Natural killer cell (primary cell): Measurements from ENCODE around the gene METTL22. TPM values are rescaled to one million over a fixed set of nuclear protein-coding genes. Genes with fewer than 3 reads are reported as not detected.

Experiments used
- ATAC-seq, 3 donors: fragments of 150-1000 bp in 2 of 3; fragments of 200-7000 bp in 1 of 3; cut with Tn5 transposase; 1 replicate in 1 of 3; 2 replicates in 2 of 3; pipeline ENCODE4 v1.10.0; 2021; ENCODE audit warnings: mild to moderate bottlenecking in 2 of 3, moderate library complexity in 2 of 3
- DNase-seq, 2 donors: peaks; one replicate each; pipeline versions ENCODE4 v3.0.0 to v3.0.0-alpha.2; 2013 to 2021; ENCODE audit warnings: mixed read lengths in 1 of 2
- H3K27ac ChIP-seq: one replicate; pipeline ENCODE4 v1.5.1; 2013; ENCODE audit warnings: mild to moderate bottlenecking, low read length
- H3K27me3 ChIP-seq: one replicate; pipeline ENCODE4 v1.6.1; 2013; ENCODE audit warnings: low read length; ENCODE audit not compliant: control insufficient read depth, insufficient read depth
- H3K36me3 ChIP-seq: one replicate; pipeline ENCODE4 v1.6.1; 2013; ENCODE audit warnings: low read length; ENCODE audit not compliant: control insufficient read depth, insufficient read depth
- H3K4me1 ChIP-seq: one replicate; pipeline ENCODE4 v1.6.1; 2013; ENCODE audit warnings: low read length; ENCODE audit not compliant: control insufficient read depth, insufficient read depth
- H3K4me3 ChIP-seq: one replicate; pipeline ENCODE4 v1.5.1; 2013; ENCODE audit warnings: low read length
- H3K9me3 ChIP-seq: one replicate; pipeline ENCODE4 v1.6.1; 2013; ENCODE audit warnings: low read length; ENCODE audit not compliant: control insufficient read depth, insufficient read depth
- H3K27ac Mint-ChIP-seq, 2 donors: one replicate each; pipeline ENCODE4 v1.8.0; 2022; ENCODE audit warnings: mild to moderate bottlenecking in 2 of 2, mixed read lengths in 2 of 2, moderate library complexity in 1 of 2
- H3K27me3 Mint-ChIP-seq, 2 donors: one replicate each; pipeline ENCODE4 v1.8.0; 2022; ENCODE audit warnings: low read depth in 2 of 2, mixed read lengths in 2 of 2
- H3K36me3 Mint-ChIP-seq: one replicate; pipeline ENCODE4 v1.8.0; 2022; ENCODE audit warnings: mixed read lengths
- H3K4me1 Mint-ChIP-seq, 2 donors: one replicate each; pipeline ENCODE4 v1.8.0; 2022; ENCODE audit warnings: mixed read lengths in 2 of 2
- H3K4me3 Mint-ChIP-seq: one replicate; pipeline ENCODE4 v1.8.0; 2022; ENCODE audit warnings: mild to moderate bottlenecking, moderate library complexity, mixed read lengths
- H3K9me3 Mint-ChIP-seq, 2 donors: one replicate each; pipeline ENCODE4 v1.8.0; 2022; ENCODE audit warnings: mixed read lengths in 2 of 2
- WGBS: methylation state at CpG from one replicate; pipeline ENCODE4 v1.1.7; 2013; ENCODE audit warnings: missing lambda C conversion rate; ENCODE audit not compliant: insufficient coverage; 5-methylcytosine and 5-hydroxymethylcytosine counted together
- intact Hi-C: fragments of 100-400 bp; cut with micrococcal nuclease; formaldehyde crosslinking; loops from one replicate; pipeline ENCODE4 v1.14.2; 2022
- total RNA-seq, 4 donors: library from RNA; stranded (reverse); fragments of 120-200 nt in 1 of 4; gene quantifications; one replicate each; pipeline versions ENCODE4 v1.2.3 to v1.2.4, GENCODE V29; 2013 to 2022
- TF ChIP-seq, protein P1 (sequence below): fragments of 200-600 bp; IDR thresholded peaks from one replicate; pipeline ENCODE4 v1.8.0; 2022; ENCODE audit warnings: antibody characterized with exemption

Gene METTL22
- total RNA-seq, 3 donors from 2014 or later (not counting 1 experiment from before 2014, with no cell fraction given), result 27.1 to 45.8 (median 38.9) TPM

- DNase-seq (peak; percentile 30 to 76), ATAC-seq (peak in 2 of 3 donors; percentile 35 to 52)
- Mint-ChIP-seq H3K36me3 (no peaks in the 10 kb centered on the region), H3K4me1 (peaks cover 6 to 22% of the 10 kb centered on the region in 2 donors), H3K9me3 (peaks cover 2 to 3% of the 10 kb centered on the region in 2 donors), H3K27me3 (no peaks in the 10 kb centered on the region), H3K4me3 (peak overlapping the region; percentile 96), H3K27ac (peak overlapping the region; percentile 83 to 94)
- peaks cover 20% of the 10 kb centered on the region for H3K4me1 ChIP-seq
- no peaks in the 10 kb centered on the region for H3K36me3 ChIP-seq
- no peak overlapping the region for H3K27ac ChIP-seq
- intact Hi-C loops, result loop anchor here (2.0 kb wide), 1 partner anchor 121 kb away; the partner anchor contains the start of genes PMM2 and TMEM186
- TF ChIP-seq, protein P1, sequence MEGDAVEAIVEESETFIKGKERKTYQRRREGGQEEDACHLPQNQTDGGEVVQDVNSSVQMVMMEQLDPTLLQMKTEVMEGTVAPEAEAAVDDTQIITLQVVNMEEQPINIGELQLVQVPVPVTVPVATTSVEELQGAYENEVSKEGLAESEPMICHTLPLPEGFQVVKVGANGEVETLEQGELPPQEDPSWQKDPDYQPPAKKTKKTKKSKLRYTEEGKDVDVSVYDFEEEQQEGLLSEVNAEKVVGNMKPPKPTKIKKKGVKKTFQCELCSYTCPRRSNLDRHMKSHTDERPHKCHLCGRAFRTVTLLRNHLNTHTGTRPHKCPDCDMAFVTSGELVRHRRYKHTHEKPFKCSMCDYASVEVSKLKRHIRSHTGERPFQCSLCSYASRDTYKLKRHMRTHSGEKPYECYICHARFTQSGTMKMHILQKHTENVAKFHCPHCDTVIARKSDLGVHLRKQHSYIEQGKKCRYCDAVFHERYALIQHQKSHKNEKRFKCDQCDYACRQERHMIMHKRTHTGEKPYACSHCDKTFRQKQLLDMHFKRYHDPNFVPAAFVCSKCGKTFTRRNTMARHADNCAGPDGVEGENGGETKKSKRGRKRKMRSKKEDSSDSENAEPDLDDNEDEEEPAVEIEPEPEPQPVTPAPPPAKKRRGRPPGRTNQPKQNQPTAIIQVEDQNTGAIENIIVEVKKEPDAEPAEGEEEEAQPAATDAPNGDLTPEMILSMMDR, result no peak
- 78% methylated on average over 13 of the region's 13 CpGs for WGBS
- H3K4me3 ChIP-seq, result peak overlapping the region; percentile 69
- H3K27me3 ChIP-seq, result no peaks in the 10 kb centered on the region
- H3K9me3 ChIP-seq, result peaks cover 6% of the 10 kb centered on the region
These were observed 54.0 kb downstream of the METTL22 start for GRCh38 chr16:8675183-8676159.

GRCh38 chr16:8676160-8676547 lies 54.7 kb downstream of the METTL22 start:
- intact Hi-C loops, result no loop called here
- Mint-ChIP-seq H3K27me3 (no peaks in the 10 kb centered on the region), H3K4me3 (peak overlapping the region; percentile 73), H3K36me3 (no peaks in the 10 kb centered on the region), H3K27ac (peak overlapping the region in 1 of 2 donors; percentile 94), H3K9me3 (peaks cover 2 to 3% of the 10 kb centered on the region in 2 donors), H3K4me1 (peaks cover 6 to 22% of the 10 kb centered on the region in 2 donors)
- peaks cover 6% of the 10 kb centered on the region for H3K9me3 ChIP-seq
- DNase-seq (no peak), ATAC-seq (no peak)
- no peaks in the 10 kb centered on the region for H3K36me3 ChIP-seq
- H3K4me3 ChIP-seq, result no peak overlapping the region
- peaks cover 20% of the 10 kb centered on the region for H3K4me1 ChIP-seq
- WGBS, result 79% methylated on average over 5 of the region's 5 CpGs
- TF ChIP-seq, protein P1, result no peak
- H3K27ac ChIP-seq, result no peak overlapping the region
- no peaks in the 10 kb centered on the region for H3K27me3 ChIP-seq

DNA sequence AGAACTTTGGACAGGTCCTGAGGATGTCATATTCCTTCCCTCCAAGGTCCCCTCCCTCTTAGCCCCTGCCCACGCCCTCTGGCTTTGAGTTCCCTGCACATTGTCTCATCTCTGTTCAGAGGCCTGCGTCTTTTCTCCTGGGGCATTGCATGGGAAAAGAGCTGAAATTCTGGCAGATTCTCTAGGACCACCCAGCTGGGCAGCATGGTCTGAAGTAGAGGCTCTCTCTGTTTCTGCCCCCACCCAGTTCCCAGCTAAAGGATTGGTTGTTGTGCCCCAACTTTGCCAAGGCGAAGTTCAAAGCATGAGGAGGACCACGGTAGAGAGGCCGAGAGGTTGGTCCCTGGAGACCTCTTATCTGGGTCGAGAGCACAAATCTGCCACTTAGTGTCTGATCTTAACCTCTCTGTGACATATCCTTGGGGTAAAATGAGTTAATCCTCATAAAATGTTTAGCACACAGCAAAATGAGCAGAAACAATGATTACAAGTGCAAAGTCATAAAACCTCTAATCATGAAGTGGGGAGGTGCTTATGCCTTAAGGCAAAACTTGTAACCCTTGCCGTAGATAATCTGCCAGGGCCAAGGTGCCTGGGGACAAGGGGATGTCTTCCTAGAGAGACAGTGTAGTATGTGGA lies 55.4 kb downstream of the METTL22 start:
- TF ChIP-seq, protein P1, result no peak
- DNase-seq, result no peak
- Histone ChIP-seq H3K36me3 (no peaks in the 10 kb centered on the region), H3K4me3 (no peak overlapping the region), H3K4me1 (peaks cover 20% of the 10 kb centered on the region), H3K9me3 (peaks cover 6% of the 10 kb centered on the region), H3K27me3 (no peaks in the 10 kb centered on the region), H3K27ac (no peak overlapping the region)
- Mint-ChIP-seq H3K4me3 (peak overlapping the region; percentile 9), H3K9me3 (peaks cover 2 to 3% of the 10 kb centered on the region in 2 donors), H3K4me1 (peaks cover 6 to 22% of the 10 kb centered on the region in 2 donors), H3K27ac (peak overlapping the region in 1 of 2 donors; percentile 44), H3K27me3 (no peaks in the 10 kb centered on the region), H3K36me3 (no peaks in the 10 kb centered on the region)
- intact Hi-C loops, result no loop called here
- WGBS, result 97% methylated on average over 7 of the region's 7 CpGs
- no peak for ATAC-seq
